Epithelial cell of esophagus (primary cell): ENCODE results near the gene ANKRD40CL.

ENCODE experiments used
- DNase-seq: peaks from one replicate; pipeline ENCODE4 v3.0.0; 2010; ENCODE audit warnings: low read depth
- H3K4me3 ChIP-seq: 2 replicates; pipeline ENCODE4 v1.5.1; 2011; ENCODE audit warnings: mild to moderate bottlenecking, low read length, control low read depth
- TF ChIP-seq, protein P1 (sequence below): IDR thresholded peaks from 2 replicates; pipeline ENCODE4 v1.5.1; 2011; ENCODE audit warnings: low read depth, mild to moderate bottlenecking, low read length, control low read depth, inconsistent platforms; ENCODE audit not compliant: insufficient read depth; ENCODE audit errors: missing control alignments

Gene ANKRD40CL

DNA sequence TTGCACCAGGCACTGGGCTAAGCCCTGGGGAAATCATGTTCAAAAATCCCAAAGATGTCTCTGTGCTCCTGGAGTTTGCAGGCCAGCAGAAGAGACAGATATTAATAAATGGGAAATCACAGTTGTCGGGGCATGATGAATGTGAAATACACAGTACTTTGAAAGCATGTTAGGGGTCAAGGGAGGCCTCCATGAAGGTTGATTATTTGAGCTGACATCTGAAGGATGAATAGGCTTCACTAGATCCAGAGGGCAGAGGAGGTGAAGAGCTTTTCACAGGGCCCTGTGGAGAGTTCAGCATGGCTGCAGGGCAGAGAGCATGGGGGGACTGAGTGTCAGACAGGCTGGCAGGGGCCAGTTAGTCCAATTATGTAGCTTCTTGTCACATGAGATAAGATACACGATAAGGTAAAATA lies 2.6 kb downstream of the ANKRD40CL start:
- DNase-seq = no peak
- H3K4me3 ChIP-seq = no peak overlapping the region
- TF ChIP-seq, protein P1, sequence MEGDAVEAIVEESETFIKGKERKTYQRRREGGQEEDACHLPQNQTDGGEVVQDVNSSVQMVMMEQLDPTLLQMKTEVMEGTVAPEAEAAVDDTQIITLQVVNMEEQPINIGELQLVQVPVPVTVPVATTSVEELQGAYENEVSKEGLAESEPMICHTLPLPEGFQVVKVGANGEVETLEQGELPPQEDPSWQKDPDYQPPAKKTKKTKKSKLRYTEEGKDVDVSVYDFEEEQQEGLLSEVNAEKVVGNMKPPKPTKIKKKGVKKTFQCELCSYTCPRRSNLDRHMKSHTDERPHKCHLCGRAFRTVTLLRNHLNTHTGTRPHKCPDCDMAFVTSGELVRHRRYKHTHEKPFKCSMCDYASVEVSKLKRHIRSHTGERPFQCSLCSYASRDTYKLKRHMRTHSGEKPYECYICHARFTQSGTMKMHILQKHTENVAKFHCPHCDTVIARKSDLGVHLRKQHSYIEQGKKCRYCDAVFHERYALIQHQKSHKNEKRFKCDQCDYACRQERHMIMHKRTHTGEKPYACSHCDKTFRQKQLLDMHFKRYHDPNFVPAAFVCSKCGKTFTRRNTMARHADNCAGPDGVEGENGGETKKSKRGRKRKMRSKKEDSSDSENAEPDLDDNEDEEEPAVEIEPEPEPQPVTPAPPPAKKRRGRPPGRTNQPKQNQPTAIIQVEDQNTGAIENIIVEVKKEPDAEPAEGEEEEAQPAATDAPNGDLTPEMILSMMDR = no peak

DNA sequence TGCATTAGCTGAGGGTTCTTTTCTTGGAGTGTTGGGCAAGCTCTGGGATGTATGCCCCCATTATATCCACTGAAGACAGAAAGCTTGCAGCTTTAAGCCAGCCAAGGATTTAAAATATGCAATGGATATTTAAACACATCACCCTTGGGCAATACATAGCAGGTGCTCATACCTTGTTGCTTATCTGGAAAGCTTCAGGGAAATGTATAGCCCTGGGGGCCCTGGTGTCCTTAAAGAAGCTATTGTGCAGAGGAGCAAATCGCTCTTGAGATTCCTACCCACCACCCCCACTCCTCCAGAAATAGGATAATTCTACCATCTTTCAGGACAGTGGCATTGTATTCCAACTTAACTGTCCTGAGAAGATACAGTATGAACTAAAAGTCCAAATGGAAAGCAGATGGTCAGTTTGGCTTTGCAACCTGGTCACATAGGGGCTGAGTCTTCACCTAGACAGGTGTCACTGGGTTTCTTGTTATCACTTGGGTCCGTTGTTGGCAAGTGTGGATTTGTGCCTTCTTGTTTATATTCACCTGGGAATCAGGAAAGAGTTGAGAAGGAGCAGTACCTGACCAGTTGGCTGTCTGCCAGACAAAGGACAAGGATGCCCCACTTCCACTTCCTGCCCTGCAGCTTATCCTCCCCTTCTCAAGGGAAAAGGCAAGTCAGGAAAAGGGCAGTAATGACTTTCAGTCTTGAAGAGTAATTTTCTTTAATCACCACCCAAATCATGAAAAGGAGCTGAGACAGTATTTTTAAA lies 3.4 kb downstream of the ANKRD40CL start:
- no peak overlapping the region for H3K4me3 ChIP-seq
- DNase-seq = no peak
- TF ChIP-seq, protein P1 = no peak

DNA sequence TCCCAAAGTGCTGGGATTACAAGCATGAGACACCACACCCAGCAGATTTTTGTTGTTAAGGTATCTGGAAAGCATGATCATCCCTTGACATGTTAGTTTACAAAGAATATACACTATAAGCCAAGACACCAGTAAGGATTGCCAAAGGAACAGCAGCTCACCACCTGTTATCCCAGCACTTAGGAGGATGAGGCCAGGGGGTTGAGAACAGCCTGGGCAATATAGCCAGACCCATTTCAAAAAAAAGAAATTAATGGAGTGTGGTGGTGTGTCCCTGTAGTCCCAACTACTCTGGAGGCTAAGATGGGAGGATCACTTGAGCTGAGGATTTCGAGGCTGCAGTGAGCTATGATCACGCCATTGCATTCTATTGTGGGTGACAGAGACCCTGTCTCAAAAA lies 5.1 kb downstream of the ANKRD40CL start:
- no peak overlapping the region for H3K4me3 ChIP-seq
- TF ChIP-seq, protein P1 = no peak
- no peak for DNase-seq

DNA sequence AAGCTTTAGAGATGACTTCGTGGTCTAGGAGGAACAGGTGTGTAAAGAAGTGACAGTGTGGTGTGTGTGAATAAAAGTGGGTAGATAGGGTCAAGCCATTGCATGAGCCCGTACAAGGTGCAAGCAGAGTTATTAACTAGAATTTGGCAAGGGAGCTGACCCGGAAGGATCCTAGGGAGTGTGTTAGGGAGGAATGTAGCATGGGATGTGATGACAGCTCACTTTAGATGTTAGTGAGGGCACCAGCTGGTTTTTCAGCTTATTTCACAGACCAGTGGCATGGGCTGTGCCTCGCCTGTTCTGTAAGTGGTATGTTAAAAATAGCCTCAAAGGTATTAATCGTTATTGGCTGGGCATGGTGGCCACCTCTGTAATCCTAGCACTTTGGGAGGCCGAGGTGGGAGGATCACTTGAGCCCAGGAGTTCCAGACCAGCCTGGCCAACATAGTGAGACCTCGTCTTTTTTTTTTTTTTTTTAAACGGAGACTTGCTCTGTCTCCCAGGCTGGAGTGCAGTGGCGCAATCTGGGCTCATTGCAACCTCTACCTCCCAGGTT lies 8.3 kb downstream of the ANKRD40CL start:
- peak; percentile 30 for DNase-seq
- H3K4me3 ChIP-seq = no peak overlapping the region
- TF ChIP-seq, protein P1 = no peak

DNA sequence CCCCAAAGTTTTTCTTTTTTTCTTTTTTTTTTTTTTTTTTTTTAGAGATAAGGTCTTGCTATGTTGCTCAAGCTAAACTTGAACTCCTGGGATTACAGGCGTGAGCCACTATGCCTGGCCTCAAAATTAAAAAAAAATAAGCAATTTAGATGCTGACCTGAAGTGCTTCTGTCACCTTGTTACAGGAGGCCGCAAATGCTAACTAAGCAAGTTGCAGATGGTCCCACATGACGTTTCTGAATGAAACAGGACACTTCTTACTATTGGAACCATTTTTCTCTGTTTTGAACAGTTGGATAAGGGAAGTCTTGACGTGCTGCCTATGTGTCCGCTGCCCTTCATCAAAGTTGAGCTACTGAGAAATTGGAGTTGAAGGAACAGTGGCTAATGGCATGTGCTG lies 8.8 kb downstream of the ANKRD40CL start:
- no peak for DNase-seq
- TF ChIP-seq, protein P1 = no peak
- H3K4me3 ChIP-seq = no peak overlapping the region

DNA sequence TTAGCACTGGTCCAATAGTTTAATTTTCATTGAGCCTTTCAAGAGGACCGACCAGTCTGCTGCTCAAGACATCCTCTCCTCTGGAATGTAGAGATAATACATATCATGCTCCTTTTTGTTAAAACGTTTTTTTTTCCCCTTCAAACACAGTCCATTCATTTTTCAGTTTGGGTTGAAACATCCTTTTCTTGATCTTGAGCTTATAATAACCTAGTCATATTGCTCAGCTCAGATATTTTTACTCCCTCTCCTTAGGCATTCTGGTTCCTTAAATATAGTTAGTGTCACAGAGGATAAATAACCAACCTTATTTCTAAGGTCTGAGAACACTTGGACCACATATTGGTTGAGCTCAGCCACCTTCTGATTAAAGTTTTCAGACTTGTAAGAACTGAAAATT lies 12.8 kb downstream of the ANKRD40CL start:
- H3K4me3 ChIP-seq = no peak overlapping the region
- no peak for DNase-seq
- TF ChIP-seq, protein P1 = no peak

DNA sequence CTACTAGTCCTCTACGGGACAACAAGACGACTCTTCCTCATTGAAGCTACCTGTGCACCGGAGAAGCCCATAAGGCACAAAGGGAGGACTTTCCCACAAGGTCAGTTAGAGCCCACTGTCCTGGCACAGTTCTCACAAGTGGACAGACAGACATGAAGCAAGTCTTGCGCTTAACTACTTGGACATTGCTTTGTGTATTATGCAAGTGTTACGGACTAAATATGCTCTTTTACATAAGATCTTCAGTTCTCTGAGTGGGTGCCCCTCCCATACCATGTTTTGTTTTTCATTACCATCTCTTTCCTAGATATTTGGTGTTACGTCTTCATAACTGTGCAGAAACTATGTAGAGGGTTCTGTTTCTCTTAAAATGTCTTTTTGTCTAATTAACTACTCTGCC lies 18.1 kb downstream of the ANKRD40CL start:
- TF ChIP-seq, protein P1 = no peak

More for the DNA sequence above, 18.1 kb downstream of the ANKRD40CL start:
- DNase-seq = no peak
- H3K4me3 ChIP-seq = no peak overlapping the region
